Effector memory CD4-positive, alpha-beta T cell (primary cell): ENCODE data around the gene ADPRS.

ENCODE experiments used
- DNase-seq, 3 donors: peaks; one replicate each; pipeline ENCODE4 v3.0.0-alpha.2; 2020
- H3K27ac ChIP-seq: 2 replicates; pipeline ENCODE4 v1.7.0; 2013; ENCODE audit warnings: mild to moderate bottlenecking, low read length, moderate library complexity; ENCODE audit not compliant: insufficient read depth, poor library complexity, severe bottlenecking
- H3K27me3 ChIP-seq: replicated peaks from 2 replicates; pipeline ENCODE4 v1.7.0; 2013; ENCODE audit warnings: mild to moderate bottlenecking, low read length; ENCODE audit not compliant: insufficient read depth, control insufficient read depth, poor library complexity, severe bottlenecking
- H3K36me3 ChIP-seq: 2 replicates; pipeline ENCODE4 v1.7.0; 2013; ENCODE audit warnings: mild to moderate bottlenecking, low read length, moderate library complexity; ENCODE audit not compliant: control insufficient read depth, insufficient read depth
- H3K4me1 ChIP-seq: 2 replicates; pipeline ENCODE4 v1.7.0; 2013; ENCODE audit warnings: low read length, mild to moderate bottlenecking; ENCODE audit not compliant: control insufficient read depth, insufficient read depth, poor library complexity, severe bottlenecking
- H3K4me3 ChIP-seq: 2 replicates; pipeline ENCODE4 v1.7.0; 2013; ENCODE audit warnings: low read length, low read depth, mild to moderate bottlenecking; ENCODE audit not compliant: insufficient read depth, poor library complexity, severe bottlenecking
- H3K9me3 ChIP-seq: 2 replicates; pipeline ENCODE4 v1.7.0; 2013; ENCODE audit warnings: mild to moderate bottlenecking, low read length, moderate library complexity; ENCODE audit not compliant: control insufficient read depth

The ADPRS gene

DNA sequence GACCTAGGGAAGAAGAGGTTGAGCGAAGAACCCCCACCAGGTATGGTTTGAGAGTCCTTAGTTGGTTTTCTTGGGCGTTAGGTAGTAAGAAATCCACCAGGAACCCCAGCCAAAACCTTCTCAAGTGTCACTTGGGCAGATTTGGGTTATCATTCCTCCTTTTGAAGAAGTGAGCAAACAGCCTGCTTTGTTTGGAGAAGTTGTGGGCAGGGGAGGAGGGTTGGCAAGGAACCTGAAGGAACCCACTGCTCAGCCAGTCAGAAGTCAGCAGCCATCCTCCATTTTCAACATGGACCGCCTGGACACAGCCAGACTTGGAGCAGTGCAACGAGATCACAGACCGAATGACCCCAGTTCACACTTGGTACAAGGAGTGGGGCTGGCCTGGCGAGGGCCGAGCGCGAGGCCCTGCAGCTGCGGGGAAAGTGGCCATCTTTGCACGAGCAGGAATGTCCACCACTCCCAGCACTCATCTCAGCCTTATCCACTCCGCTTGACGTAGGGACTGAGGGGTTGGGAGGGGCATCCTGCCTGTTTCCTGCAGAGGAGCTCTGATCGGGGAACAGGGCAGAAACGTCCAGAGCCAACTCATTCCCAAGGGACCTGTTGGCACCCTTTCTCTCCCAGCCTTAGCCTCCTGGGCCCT lies 7.2 kb downstream of the ADPRS start:
- H3K27me3 ChIP-seq, result no peaks in the 10 kb centered on the region
- H3K4me1 ChIP-seq, result peaks cover 8% of the 10 kb centered on the region
- H3K27ac ChIP-seq, result no peak overlapping the region
- DNase-seq, result no peak
- no peak overlapping the region for H3K4me3 ChIP-seq
- no peaks in the 10 kb centered on the region for H3K9me3 ChIP-seq
- peaks cover 55% of the 10 kb centered on the region for H3K36me3 ChIP-seq

GRCh38 chr1:36096500-36097432 lies 8.1 kb downstream of the ADPRS start:
- no peaks in the 10 kb centered on the region for H3K27me3 ChIP-seq
- H3K4me1 ChIP-seq, result peaks cover 8% of the 10 kb centered on the region
- DNase-seq, result no peak
- no peak overlapping the region for H3K4me3 ChIP-seq
- H3K9me3 ChIP-seq, result no peaks in the 10 kb centered on the region
- peaks cover 48% of the 10 kb centered on the region for H3K36me3 ChIP-seq
- no peak overlapping the region for H3K27ac ChIP-seq

- no peak overlapping the region for H3K27ac ChIP-seq
- H3K27me3 ChIP-seq, result no peaks in the 10 kb centered on the region
- H3K9me3 ChIP-seq, result no peaks in the 10 kb centered on the region
- H3K4me3 ChIP-seq, result no peak overlapping the region
- DNase-seq, result no peak
- H3K4me1 ChIP-seq, result peaks cover 8% of the 10 kb centered on the region
- H3K36me3 ChIP-seq, result peaks cover 36% of the 10 kb centered on the region
Observed at GRCh38 chr1:36097693-36098585, 9.2 kb downstream of the ADPRS start.

DNA sequence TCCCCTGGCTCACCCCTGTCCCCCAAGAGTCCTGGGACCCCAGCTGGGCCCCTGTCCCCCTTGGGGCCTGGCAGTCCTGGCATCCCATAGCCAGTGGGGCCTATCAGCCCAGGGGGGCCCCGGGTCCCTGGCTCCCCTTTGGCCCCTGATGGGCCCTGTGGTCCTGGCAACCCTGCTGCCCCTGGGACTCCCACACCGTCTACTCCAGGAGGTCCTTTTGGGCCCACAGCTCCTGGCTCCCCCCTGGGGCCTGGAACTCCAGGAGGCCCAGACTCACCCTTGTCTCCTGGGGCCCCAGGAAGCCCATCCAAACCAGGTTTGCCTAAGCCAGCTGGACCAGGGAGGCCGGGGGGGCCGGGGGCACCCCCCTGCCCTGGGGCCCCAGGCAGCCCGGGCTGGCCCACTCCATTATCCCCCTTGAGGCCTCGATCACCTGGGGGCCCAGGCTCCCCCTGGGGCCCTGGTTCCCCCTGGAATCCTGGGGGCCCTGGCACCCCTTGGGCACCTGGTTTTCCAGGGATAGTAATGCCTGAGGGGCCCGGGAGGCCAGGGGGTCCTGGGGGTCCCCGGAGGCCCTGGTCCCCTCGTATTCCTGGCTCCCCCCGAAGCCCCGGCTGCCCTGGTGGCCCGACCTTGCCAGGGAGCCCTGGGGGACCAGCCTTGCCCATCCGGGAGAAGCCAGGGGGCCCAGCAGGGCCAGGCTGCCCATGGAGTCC lies 10.1 kb downstream of the ADPRS start:
- no peaks in the 10 kb centered on the region for H3K9me3 ChIP-seq

GRCh38 chr1:36099681-36100341 lies 11.1 kb downstream of the ADPRS start:
- Histone ChIP-seq H3K4me1 (peaks cover 8% of the 10 kb centered on the region), H3K27me3 (no peaks in the 10 kb centered on the region), H3K4me3 (no peak overlapping the region), H3K27ac (no peak overlapping the region), H3K36me3 (peaks cover 18% of the 10 kb centered on the region), H3K9me3 (no peaks in the 10 kb centered on the region)
- DNase-seq, result peak; percentile 46 to 68 (median 51)

More for the DNA sequence above, 10.1 kb downstream of the ADPRS start:
- Histone ChIP-seq H3K27me3 (no peaks in the 10 kb centered on the region), H3K4me1 (peaks cover 8% of the 10 kb centered on the region), H3K4me3 (no peak overlapping the region), H3K36me3 (peaks cover 28% of the 10 kb centered on the region), H3K27ac (no peak overlapping the region)
- DNase-seq, result no peak

GRCh38 chr1:36100376-36100775 lies 11.7 kb downstream of the ADPRS start:
- DNase-seq, result no peak
- Histone ChIP-seq H3K9me3 (no peaks in the 10 kb centered on the region), H3K4me1 (peaks cover 8% of the 10 kb centered on the region), H3K27ac (no peak overlapping the region), H3K4me3 (no peak overlapping the region), H3K36me3 (peaks cover 14% of the 10 kb centered on the region), H3K27me3 (no peaks in the 10 kb centered on the region)

GRCh38 chr1:36101546-36101945 lies 12.9 kb downstream of the ADPRS start:
- Histone ChIP-seq H3K4me1 (peaks cover 8% of the 10 kb centered on the region), H3K9me3 (no peaks in the 10 kb centered on the region), H3K27me3 (no peaks in the 10 kb centered on the region), H3K27ac (no peak overlapping the region), H3K4me3 (no peak overlapping the region), H3K36me3 (peaks cover 2% of the 10 kb centered on the region)
- DNase-seq, result no peak

DNA sequence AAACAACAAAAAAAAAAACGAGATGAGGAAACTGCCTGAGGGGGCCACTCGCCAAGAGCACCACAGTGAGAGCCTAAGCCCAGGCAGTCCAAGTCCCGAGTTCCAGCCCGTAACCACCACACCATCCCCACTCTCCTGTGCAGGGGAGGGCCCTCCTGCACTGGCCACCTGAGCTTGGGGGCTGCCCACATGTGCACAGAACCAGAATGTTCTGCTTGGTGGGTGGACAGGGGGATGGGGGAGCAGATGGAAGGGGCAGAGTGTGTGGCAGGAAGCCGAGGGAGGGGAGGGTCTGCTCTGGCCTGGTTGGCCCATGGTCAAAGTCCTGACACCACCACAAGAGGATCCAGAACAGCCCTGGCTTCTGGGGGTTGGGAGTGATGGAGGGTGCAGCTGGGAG lies 17.6 kb downstream of the ADPRS start:
- Histone ChIP-seq H3K36me3 (no peaks in the 10 kb centered on the region), H3K4me1 (peaks cover 12% of the 10 kb centered on the region), H3K4me3 (no peak overlapping the region)

DNA sequence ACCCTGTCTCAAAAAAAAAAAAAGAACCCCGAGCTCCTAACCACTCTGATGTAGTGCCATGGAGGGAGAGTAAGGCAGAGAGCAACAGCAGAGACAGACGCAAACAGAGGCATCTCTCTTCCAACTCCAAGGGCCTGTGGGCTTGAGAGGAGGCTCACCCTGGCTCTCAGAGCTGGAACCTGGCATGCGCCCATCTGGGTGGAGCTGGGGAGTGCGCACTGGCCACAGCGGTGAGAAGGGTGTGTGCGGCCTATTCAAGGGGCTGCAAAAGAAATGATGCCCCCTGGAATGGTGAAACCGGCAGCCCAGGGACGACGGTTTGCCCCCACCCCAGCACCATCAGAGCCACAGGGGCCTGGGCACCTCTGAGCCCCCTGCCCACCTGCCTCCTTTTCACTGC lies 18.7 kb downstream of the ADPRS start:
- Histone ChIP-seq H3K36me3 (no peaks in the 10 kb centered on the region), H3K27me3 (no peaks in the 10 kb centered on the region), H3K4me3 (no peak overlapping the region), H3K27ac (no peak overlapping the region), H3K4me1 (peaks cover 12% of the 10 kb centered on the region), H3K9me3 (no peaks in the 10 kb centered on the region)
- no peak for DNase-seq

More for the DNA sequence above, 17.6 kb downstream of the ADPRS start:
- Histone ChIP-seq H3K27me3 (no peaks in the 10 kb centered on the region), H3K9me3 (no peaks in the 10 kb centered on the region), H3K27ac (no peak overlapping the region)
- no peak for DNase-seq
